HEK293 (cell line): Measurements from ENCODE around the gene CCDC178.

Source experiments
- CTCF ChIA-PET: fragments of 350-600 bp; formaldehyde crosslinking; extraction: SDS; loops from one replicate; lab custom pipeline; 2021; ENCODE audit warnings: antibody characterized with exemption; lab: Yijun Ruan, JAX
- POLR2A ChIA-PET: fragments of 300-600 bp; formaldehyde crosslinking; extraction: SDS; loops from one replicate; lab custom pipeline; 2020; ENCODE audit warnings: antibody characterized with exemption, inconsistent platforms; lab: Yijun Ruan, JAX
- H3K27ac ChIP-seq: fragments of 200-500 bp; sonication (Bioruptor generic); 2 replicates; pipeline ENCODE4 v1.5.1; 2014; ENCODE audit warnings: low read depth, low read length, control low read depth, inconsistent platforms; ENCODE audit errors: extremely low read depth
- H3K36me3 ChIP-seq, 2 experiments: fragments of 200-500 bp in 1 of 2; sonication (Bioruptor generic) in 1 of 2; 1 replicate in 1 of 2; 2 replicates in 1 of 2; pipeline ENCODE4 v1.5.1; 2014 to 2017; ENCODE audit warnings: inconsistent platforms in 2 of 2, low read length in 2 of 2; ENCODE audit not compliant: control insufficient read depth in 2 of 2, insufficient read depth in 1 of 2
- H3K4me1 ChIP-seq: fragments of 200-500 bp; sonication (Bioruptor generic); 2 replicates; pipeline ENCODE4 v1.5.1; 2014; ENCODE audit warnings: mild to moderate bottlenecking, low read length, inconsistent platforms; ENCODE audit not compliant: control insufficient read depth, insufficient read depth
- H3K4me3 ChIP-seq: 2 replicates; pipeline ENCODE4 v1.5.1; 2011; ENCODE audit warnings: low read depth, mild to moderate bottlenecking, control low read depth, low read length, moderate library complexity
- H3K9me3 ChIP-seq: fragments of 200-500 bp; sonication (Bioruptor generic); 2 replicates; pipeline ENCODE4 v1.5.1; 2014; ENCODE audit warnings: low read depth, low read length, inconsistent platforms; ENCODE audit not compliant: control insufficient read depth, insufficient read depth
- CTCF ChIP-seq: fragments of 450-650 bp; formaldehyde crosslinking; IDR thresholded peaks from 2 replicates; pipeline ENCODE4 v1.5.1; 2016; ENCODE audit warnings: missing biosample characterization, missing genetic modification characterization
- GFI1B ChIP-seq: fragments of 450-650 bp; formaldehyde crosslinking; IDR thresholded peaks from 2 replicates; pipeline ENCODE4 v1.5.1; 2016; ENCODE audit warnings: missing biosample characterization, missing genetic modification characterization
- HOXA7 ChIP-seq: sonication (generic); formaldehyde crosslinking; IDR thresholded peaks from 2 replicates; pipeline ENCODE4 v1.8.1; 2022; ENCODE audit warnings: missing genetic modification reagents, borderline replicate concordance
- KLF10 ChIP-seq: fragments of 450-650 bp; IDR thresholded peaks from 2 replicates; pipeline ENCODE4 v1.5.1; 2018; ENCODE audit warnings: missing biosample characterization, mild to moderate bottlenecking, missing genetic modification characterization
- OSR2 ChIP-seq: fragments of 450-650 bp; formaldehyde crosslinking; IDR thresholded peaks from 2 replicates; pipeline ENCODE4 v1.5.1; 2016; ENCODE audit warnings: missing biosample characterization, missing genetic modification characterization
- REST ChIP-seq: fragments of 450-650 bp; formaldehyde crosslinking; IDR thresholded peaks from 2 replicates; pipeline ENCODE4 v1.5.1; 2016; ENCODE audit warnings: missing biosample characterization, missing genetic modification characterization
- ZBTB26 ChIP-seq: fragments of 450-650 bp; formaldehyde crosslinking; optimal IDR thresholded peaks from 2 replicates; pipeline ENCODE3; 2016; ENCODE audit warnings: missing biosample characterization, mild to moderate bottlenecking, missing genetic modification characterization
- ZBTB48 ChIP-seq: fragments of 450-650 bp; formaldehyde crosslinking; IDR thresholded peaks from 2 replicates; pipeline ENCODE4 v1.5.1; 2016; ENCODE audit warnings: missing biosample characterization, missing genetic modification characterization
- ZFP41 ChIP-seq: fragments of 450-650 bp; formaldehyde crosslinking; IDR thresholded peaks from 2 replicates; pipeline ENCODE4 v1.5.1; 2016; ENCODE audit warnings: missing biosample characterization, missing genetic modification characterization, borderline replicate concordance
- ZFP69B ChIP-seq: fragments of 450-650 bp; formaldehyde crosslinking; IDR thresholded peaks from 2 replicates; pipeline ENCODE4 v1.5.1; 2016; ENCODE audit warnings: missing biosample characterization, missing genetic modification characterization
- ZNF138 ChIP-seq: fragments of 450-650 bp; formaldehyde crosslinking; IDR thresholded peaks from 2 replicates; pipeline ENCODE4 v1.5.1; 2016; ENCODE audit warnings: missing biosample characterization, missing genetic modification characterization, borderline replicate concordance
- ZNF169 ChIP-seq: fragments of 450-650 bp; formaldehyde crosslinking; IDR thresholded peaks from 2 replicates; pipeline ENCODE4 v1.5.1; 2016; ENCODE audit warnings: missing biosample characterization, missing genetic modification characterization
- ZNF24 ChIP-seq: fragments of 450-650 bp; formaldehyde crosslinking; IDR thresholded peaks from 2 replicates; pipeline ENCODE4 v1.5.1; 2016; ENCODE audit warnings: missing biosample characterization, missing genetic modification characterization
- ZNF433 ChIP-seq: fragments of 450-650 bp; formaldehyde crosslinking; IDR thresholded peaks from 2 replicates; pipeline ENCODE4 v1.5.1; 2016; ENCODE audit warnings: missing biosample characterization, missing genetic modification characterization, low read depth
- ZNF549 ChIP-seq: fragments of 450-650 bp; IDR thresholded peaks from 2 replicates; pipeline ENCODE4 v1.5.1; 2018; ENCODE audit warnings: missing biosample characterization, missing genetic modification characterization, mild to moderate bottlenecking, inconsistent platforms, moderate library complexity
- ZNF600 ChIP-seq: fragments of 450-650 bp; formaldehyde crosslinking; IDR thresholded peaks from 2 replicates; pipeline ENCODE4 v1.5.1; 2016; ENCODE audit warnings: missing biosample characterization, missing genetic modification characterization
- ZNF610 ChIP-seq: fragments of 450-650 bp; formaldehyde crosslinking; IDR thresholded peaks from 2 replicates; pipeline ENCODE4 v1.5.1; 2016; ENCODE audit warnings: missing biosample characterization, missing genetic modification characterization, borderline replicate concordance
- ZNF654 ChIP-seq: fragments of 450-650 bp; formaldehyde crosslinking; IDR thresholded peaks from 2 replicates; pipeline ENCODE4 v1.5.1; 2016; ENCODE audit warnings: low read depth, missing biosample characterization, missing genetic modification characterization
- ZNF670 ChIP-seq: fragments of 450-650 bp; formaldehyde crosslinking; IDR thresholded peaks from 2 replicates; pipeline ENCODE4 v1.5.1; 2016; ENCODE audit warnings: missing biosample characterization, missing genetic modification characterization, low read depth
- ZSCAN30 ChIP-seq: fragments of 450-650 bp; IDR thresholded peaks from 2 replicates; pipeline ENCODE4 v1.5.1; 2018; ENCODE audit warnings: missing biosample characterization, mild to moderate bottlenecking, missing genetic modification characterization, moderate library complexity

Gene CCDC178

GRCh38 chr18:32961538-32961937 lies 479.0 kb downstream of the CCDC178 start:
- Histone ChIP-seq H3K4me3 (no peak overlapping the region), H3K9me3 (no peaks in the 10 kb centered on the region), H3K36me3 (no peaks in the 10 kb centered on the region), H3K27ac (no peak overlapping the region), H3K4me1 (no peaks in the 10 kb centered on the region)
- POLR2A ChIA-PET: no interaction called here
- TF ChIP-seq ZNF549 (tag by site-specific recombination) (peak; percentile 48; the same call in 1 of the 2 replicates), ZNF670 (no peak)
- CTCF ChIA-PET: no interaction called here

- H3K27ac ChIP-seq: no peak overlapping the region
- TF ChIP-seq CTCF (tag by site-specific recombination) (no peak), ZFP69B (no peak), ZBTB48 (tag by site-specific recombination) (no peak), ZSCAN30 (no peak), KLF10 (tag by site-specific recombination) (no peak), GFI1B (tag by site-specific recombination) (no peak), ZNF610 (tag by site-specific recombination) (no peak), HOXA7 (CRISPR knock-in tag) (no peak), ZNF24 (no peak), ZNF433 (no peak), ZBTB26 (no peak), ZNF138 (no peak), ZNF169 (no peak), ZNF654 (tag by site-specific recombination) (no peak), ZFP41 (tag by site-specific recombination) (no peak), REST (tag by site-specific recombination) (no peak), OSR2 (tag by site-specific recombination) (no peak), ZNF600 (no peak)
- H3K36me3 ChIP-seq: no peaks in the 10 kb centered on the region
- no peaks in the 10 kb centered on the region for H3K9me3 ChIP-seq
- H3K4me1 ChIP-seq: no peaks in the 10 kb centered on the region
- H3K4me3 ChIP-seq: no peak overlapping the region
- CTCF ChIA-PET: interaction anchor here (0.5 kb wide), 1 partner anchor 65 kb away, joined by 4 read pairs; no protein-coding TSS in a partner anchor
- POLR2A ChIA-PET: no interaction called here
Observed at GRCh38 chr18:32958746-32959145, 481.8 kb downstream of the CCDC178 start.
